Islet of Langerhans (tissue), 1 donor: Measurements from ENCODE around the gene HIP1.
"Not testable (repeated sequence)": the region's sequence is repeated elsewhere in the genome, so short reads cannot be mapped to it uniquely, and the experiment has no call there.

Experiments used
- FAIRE-seq: peaks from one replicate; lab custom pipeline; 2011; peaks lifted over from hg19 to GRCh38; lab: Jason Lieb, UNC

Gene HIP1

DNA sequence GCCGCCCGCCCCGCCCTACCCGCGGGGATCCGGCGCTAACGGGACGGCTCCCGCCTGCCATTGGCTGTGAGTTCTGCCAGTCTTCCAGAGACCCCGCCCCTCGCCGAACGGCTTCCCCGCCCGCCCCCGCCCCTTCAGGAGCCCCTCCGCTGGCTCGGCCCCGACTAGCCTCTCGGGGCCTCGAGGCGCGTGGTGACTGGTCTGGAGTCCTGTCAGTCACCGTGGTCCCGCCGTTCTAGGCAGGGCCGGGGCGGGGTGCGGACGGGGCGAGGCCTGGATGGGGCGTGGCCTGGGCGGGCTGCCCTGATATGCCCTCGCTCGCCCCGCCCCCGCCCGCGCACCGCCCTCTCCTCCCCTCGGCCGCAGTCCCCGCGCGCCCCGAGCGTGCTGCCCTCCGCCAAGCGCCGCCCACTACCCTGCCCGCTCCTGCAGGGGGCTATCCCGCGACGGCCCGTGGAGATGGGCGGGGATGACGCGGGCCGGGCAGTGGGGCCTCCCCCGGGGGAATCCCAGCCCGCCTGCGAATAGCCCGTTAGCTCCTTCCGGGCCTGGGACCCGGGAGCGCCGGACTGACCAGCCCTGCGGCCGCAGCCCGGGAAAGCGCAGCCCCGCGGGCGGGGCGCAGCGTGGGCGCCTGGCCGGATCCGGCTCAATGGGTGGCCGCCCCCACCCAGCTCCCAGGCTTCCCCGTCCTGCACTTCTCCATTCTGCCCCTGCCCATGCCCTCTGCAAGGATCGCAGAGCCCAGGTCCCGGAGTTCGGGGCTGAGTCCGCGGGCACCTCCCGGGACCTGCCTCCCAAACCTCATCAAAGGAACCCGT is 444 bp upstream of the HIP1 start:
- FAIRE-seq, result no peak

DNA sequence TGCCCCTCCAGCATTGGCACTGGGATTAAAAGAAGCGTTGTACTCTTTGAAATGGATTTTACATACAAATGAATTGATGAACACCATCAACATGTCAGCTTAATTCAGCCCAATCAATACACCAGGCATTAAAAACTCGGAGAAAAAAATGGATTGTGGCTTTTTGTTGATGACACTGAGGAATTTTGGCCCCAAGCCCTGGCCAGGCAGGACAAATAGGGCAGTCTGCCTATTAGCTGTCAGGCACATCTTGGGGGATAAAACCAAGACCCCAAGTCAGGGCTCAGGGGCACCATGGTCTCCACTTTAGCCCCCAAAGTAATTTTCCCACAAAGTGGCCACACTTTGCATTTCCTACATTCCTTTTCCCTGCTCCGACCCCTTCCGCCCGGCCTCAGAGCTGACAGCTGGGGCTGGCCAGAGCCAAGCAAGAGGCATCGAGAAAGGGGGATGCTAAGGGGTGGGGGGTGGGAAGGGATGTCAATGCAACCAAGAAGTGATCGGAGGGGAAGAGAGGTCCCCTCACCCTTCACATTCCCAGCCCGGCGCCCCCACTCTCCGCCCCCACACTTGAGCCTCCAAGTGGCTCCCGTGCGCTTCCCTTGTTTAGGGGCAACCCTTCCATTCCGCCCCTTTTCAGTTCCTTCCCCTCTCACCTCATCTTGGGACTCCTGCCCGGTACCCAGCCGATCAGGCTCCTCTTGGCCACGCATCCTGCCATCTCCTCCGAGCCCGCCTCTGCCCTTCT is 711 bp downstream of the HIP1 start:
- FAIRE-seq, result no peak

DNA sequence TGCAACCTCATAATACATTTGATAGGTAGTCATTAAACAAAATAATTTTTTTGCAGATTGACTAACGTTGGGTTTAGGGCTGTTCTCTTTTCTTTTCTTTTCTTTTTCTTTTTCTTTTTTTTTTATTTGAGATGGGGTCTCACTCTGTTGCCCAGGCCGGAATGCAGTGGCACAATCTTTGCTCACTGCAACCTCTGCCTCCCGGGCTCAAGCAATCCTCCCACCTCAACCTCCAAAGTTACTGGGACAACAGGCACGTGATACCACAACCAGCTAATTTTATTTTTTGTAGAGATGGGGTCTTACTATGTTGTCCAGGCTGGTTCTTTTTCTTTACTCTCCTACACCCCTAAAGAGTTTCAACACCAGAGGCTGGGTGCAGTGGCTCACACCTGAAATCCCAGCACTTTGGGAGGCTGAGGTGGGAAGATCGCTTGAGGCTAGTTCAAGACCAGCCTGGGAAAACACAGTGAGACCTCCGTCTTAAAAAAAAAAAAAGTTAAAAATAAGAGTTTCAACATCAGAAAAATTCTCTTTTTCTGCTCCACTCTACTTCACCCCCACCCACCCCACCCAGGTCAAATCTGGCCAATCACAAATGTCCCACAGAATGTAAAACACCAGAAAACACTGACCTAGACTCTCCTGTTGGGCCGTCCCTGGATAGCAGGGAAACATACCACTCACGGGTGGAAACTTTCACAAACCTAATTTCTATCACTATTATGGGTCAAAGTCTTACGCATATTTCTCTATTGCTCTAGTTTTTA is 3.0 kb downstream of the HIP1 start:
- FAIRE-seq, result no peak

DNA sequence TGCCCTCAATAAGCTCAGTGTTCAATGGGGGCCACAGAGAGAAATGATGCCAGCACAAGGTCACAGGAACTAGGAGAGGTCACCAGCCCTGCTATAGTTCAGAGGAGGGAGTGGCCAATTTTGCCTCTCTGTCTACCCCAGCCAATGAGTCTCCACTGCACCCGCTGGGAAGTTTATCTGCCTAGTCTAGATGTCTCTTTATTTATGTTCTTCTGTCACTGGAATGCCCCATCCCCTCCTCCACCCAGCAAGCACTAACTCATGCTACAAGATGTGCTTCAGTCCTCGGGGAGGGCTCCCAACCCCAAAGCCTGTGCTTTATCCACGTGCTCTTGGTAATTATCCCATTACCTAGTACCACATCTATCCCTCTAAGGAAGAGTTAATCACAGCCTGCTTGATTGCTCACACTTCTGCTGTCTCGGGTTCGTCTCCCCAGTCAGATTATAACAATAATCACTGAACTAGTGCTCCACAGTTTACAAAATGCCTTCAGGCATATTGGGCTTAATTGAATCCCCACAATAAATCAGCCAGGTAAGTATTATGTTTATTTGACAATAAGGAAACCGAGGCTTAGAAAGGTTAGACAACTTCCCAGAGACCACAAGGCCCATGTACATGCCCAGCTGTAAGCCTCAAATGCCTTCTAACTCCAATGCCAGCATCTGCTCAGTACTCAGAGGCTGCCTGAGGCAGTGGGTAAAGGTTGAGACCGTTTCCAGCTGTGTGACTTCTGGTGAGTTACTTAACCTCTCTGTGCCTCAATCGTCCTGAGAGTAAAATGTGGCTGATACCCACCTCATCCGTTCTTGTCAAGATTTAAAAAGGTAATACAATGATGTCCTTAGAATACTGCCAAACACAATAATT is 3.9 kb downstream of the HIP1 start:
- no peak for FAIRE-seq

DNA sequence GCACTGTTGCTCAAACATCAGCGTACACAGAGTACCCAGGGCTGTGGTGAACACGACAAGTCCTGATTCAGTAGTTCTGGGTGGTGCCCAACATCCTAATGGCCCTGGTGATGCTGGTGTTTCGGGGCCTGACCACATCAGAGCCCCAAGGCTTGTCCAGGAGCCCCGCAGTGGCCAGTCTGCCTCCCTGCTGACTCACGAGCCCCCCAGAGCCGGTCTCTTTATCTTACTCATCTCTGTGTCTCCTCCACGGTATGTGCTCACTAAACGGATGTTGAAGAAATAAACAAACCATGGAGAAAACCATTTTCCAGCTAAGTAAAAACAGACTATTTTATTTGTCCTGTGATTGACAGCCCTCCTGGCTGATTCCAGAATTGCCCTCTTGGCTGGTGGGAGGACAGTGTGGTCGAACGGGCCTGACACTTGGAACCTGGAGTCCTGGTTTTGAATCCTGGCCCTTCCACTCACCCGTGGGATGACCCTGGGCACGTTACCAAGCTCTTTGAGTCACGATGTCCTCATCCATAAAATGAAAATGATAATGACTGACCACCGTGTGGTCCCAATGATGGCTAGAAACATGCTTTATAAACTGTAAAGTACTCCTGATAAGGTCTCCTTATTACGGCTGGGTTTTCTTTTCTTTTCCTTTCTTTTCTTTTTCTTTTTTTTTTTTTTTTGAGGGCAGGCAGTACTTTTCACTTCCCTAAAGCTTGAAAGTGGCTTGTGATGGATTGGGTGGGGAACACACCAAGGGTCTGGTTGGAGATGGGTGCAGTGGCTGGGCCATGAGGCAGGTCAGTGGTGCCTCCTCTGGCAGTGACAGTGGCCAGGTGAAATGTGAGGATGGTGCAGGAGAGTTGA is 5.7 kb downstream of the HIP1 start:
- no peak for FAIRE-seq

DNA sequence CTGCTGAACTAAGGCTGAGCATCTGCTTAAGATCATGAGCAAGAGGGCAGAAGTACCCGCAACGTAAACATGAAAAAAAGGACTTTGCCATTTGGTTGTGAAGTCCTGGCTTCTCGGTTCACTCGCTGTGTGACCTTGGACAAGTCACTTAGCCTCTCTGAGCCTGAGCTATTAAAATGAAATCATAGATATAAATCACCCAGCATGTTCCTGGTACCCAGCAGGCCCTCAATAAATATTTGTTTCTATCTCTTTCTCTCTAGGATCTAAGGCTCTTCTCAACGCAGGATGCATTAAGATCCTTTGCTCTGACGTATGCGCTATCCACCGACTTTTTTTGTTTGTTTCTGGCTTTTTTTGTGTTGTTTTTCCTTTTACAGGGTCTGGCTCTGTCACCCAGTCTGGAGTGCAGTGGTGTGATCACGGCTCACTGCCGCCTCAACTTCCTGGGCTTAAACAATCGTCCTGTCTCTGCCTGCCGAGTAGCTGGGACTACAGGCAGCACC is 6.7 kb downstream of the HIP1 start:
- no peak for FAIRE-seq

DNA sequence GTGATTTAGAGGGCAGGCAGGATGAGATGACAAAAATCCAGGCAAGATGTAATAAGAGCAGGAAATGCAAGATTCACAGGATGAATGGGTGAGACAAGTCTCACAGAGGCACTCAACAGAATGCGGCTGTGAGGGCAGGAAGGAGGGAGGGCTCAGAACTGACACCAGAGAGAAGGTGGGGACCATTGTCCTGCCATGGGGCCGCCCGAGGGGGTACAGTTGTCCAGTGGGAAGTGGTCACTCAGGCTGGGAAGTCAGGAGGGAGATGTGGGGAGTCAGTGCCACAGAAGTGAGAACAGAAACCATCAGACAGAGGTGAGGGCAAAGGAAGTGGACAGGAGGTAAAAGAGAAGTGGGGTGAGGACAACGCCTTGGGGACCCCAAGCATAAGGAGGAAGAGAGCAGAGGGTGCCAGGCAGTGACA is 8.9 kb downstream of the HIP1 start:
- FAIRE-seq, result no peak

DNA sequence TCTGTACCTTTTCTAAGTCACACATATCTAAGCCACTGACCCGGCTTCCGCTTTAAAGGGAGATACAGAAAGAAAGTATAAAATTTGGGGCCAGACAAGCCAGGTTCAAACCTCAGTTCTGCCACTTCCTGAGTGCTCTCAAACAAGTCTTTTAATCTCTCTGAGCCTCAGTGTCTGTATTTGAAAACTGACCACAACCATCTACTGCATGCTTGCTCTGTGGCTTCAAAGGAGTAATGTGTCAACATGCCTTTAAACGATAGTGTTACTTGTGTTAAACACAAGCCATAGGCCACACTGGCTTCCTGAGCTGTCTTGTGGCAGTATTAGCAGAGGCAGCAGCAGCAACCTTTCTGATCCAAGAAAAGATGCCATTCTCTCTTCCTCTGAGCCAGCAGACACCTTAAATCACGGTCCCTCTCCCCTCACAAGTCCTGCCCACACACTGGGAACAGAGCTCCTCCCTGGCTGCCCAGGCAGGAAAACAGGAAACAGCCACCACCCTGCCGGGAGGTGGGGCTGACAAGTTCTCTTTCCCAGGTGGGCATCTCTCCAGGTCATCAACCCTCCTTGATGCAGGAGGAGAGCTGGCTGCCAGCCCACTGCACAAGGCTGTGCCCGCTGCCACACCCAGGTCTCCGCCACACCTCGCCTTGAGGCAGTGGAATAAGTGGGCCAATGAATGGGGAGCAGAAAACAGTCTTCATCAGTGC is 10.7 kb downstream of the HIP1 start:
- no peak for FAIRE-seq

DNA sequence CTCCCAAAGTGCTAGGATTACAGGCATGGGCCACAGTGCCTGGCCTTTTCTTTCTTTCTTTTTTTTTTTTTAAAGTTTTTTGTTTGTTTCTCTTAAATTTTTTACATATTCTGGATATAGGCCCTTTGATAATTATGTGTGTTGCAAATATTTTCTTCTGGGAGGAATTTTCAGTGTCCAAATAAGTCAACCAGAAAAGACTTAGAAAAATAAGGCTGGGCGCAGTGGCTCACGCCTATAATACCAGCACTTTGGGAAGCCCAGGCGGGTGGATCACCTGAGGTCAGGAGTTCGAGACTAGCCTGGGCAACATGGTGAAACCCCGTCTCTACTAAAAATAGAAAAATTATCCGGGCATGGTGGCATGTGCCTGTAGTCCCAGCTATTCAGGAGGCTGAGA is 11.4 kb downstream of the HIP1 start:
- not testable (repeated sequence) for FAIRE-seq

DNA sequence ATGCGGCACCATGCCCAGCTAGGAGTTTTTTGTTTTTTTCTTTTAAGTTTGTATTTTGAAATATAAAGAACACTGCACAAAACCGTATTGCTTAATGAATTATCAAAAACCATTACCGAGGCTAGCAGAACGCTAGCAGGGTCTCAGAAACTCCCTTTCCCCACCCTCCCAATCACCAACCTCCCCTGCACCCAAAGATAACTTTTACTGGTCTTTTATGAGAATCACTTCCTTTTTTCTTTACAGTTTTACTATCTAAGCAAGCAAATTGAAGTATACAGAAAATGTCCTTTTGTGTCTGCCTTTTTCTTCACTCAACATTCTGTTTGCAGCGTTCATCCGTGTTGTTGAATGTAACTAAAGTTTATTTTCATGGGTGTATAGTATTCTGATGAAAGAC is 13.4 kb downstream of the HIP1 start:
- FAIRE-seq, result no peak

DNA sequence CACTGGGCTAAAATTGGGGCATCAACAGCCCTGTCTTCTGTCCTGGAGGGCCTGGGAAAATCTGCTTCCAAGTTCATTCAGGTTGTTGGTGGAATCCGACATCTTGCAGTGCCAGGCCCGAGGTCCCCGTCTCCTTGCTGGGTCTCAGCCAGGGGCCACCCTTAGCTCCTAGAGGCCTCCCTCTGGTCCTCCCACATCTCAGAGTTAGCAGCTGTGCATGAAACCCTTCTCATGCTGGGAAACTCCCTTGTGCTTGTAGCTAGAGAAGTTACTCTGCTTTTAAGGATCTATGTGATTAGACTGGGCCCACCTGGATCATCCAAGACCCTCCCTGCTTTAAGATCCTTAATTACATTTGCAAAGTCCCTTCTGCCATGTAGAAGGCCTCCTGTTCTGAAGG is 15.3 kb downstream of the HIP1 start:
- FAIRE-seq, result no peak

DNA sequence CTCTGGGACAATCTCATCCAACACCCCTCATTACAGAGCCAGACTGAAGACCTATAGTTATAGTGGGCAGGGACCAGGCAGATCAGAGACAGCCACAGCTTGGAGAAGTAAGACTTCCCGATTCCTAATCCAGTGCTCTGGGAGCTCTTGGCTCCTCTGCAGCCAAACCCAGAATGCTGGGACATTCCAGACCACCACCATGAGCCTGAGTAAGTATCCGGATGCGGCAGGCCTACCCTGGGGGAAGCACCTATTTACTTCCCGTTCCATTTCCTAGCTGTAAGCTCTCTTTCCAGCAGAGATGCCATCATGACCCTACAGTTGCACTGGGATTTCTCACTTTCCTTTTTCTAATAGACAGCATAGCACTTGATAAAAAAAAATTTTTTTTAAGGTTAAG is 16.4 kb downstream of the HIP1 start:
- FAIRE-seq, result no peak

DNA sequence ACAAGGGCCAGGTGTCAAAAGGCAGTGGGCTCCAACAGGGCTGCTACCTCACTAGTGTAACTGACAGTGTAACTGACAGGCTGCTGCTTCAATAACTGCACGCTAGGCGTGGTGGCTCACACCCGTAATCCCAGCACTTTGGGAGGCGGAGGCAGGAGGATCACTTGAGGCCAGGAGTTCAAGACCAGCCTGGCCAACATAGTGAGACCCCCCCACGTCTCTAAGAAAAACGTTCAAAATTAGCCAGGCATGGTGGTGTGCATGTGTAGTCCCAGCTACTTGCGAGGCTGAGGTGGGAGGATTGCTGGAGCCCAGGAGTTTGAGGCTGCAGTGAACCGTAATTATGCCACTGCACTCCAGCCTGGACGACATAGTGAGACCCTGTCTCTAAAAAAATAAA is 16.8 kb downstream of the HIP1 start:
- not testable (repeated sequence) for FAIRE-seq

DNA sequence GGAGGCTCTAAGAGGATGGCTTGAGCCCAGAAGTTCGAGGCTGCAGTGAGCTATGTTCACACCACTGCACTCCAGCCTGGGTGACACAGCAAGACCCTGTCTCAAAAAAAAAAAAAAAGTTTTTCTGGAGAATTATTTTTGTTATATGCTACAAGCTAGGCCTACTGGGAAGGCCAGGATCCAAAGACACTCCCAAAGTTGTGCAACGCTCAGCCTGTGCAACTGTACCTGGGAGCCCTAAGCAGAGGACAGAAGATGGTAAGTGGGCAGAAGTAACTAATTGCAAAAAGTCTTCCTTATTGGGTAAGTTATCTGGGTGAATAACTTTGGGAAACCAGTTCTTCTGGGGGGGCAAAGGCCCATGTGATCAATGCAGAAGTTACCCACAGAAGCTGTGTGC is 17.3 kb downstream of the HIP1 start:
- no peak for FAIRE-seq

DNA sequence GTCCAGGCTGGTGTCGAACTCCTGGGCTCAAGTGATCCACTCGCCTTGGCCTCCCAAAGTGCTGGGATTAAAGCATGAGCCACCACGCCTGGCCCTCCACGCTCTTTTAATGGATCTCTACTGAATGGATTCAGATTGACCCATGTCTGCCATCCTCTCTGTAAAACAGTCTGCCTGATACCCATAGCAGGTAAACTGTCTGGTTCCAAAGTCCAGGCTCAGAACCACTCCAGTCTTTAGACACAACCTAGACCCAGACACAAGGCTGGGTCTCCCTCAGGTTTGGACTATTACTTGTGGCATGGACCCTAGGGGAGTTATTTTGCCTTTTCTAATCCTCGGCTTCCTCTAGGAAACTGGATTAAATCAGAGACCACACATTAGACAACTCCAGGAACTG is 19.1 kb downstream of the HIP1 start:
- no peak for FAIRE-seq

DNA sequence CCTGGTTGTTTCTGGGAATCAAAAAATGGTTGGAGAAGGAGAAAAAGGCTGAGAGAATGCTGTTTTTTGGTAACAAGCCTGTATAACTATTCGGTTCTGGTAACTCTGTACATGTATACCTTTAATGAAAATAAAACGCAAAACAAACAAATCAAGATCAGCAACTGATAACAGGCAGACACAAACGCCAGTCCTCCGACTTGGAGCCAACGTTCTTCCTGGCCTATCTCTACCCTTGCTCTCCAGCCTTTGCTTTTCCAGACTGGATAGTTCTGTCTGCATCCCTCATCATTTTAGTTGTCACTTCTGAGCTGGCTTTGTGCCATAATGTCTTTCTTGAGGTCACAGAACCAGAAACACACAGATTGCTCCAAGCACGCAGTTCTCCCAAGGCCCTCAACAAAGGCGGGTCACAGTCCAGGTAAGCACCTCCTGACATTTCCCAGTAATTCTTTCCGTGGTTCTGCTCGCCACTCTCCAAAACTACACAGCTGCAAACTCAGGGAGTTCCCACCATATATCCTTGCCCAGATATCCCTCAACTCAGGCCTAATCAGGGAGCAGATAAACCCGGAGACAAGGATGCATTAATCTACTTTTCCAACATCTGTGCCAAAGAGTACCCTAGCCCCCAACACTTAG is 20.2 kb downstream of the HIP1 start:
- no peak for FAIRE-seq

DNA sequence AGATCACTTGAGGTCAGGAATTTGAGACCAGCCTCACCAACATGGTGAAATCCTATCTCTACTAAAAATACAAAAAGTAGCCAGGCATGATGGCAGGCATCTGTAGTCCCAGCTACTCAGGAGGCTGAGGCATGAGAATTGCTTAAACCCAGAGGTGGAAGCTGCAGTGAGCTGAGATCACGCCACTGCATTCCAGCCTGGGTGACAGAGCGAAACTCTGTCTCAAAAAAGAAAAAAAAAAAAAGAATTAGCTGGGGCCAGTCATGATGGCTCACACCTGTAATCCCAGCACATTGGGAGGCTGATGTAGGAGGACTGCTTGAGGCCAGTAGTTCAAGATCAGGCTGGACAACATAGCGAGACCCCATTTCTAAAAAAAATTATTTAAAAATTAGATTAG is 21.0 kb downstream of the HIP1 start:
- not testable (repeated sequence) for FAIRE-seq

DNA sequence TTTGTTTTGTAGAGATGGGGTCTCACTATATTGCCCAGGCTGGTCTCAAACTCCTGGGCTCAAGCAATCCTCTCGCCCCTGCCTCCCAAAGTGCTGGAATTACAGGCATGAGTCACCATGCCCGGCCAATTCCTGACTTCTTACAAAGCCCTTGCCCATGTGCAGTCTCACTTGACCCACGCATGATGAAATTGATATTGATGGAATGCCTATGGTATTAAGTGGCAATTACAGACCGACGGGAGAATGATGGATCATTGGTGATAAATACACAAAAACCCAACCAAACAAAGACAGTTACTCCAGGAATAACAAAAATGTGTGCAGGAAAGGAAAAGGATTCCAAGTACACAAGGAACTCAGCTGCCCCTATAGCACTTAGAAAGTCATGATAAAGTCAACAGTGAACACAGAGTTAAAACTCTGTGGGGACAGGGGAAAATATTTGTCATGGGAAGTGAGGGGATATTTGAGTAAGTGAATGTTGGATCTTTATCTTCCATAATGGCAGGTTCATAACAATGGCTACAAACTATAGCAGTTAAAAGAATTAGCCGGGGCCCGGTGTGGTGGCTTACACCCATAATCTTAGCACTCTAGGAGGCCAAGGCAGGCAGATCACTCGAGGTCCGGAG is 21.6 kb downstream of the HIP1 start:
- no peak for FAIRE-seq

DNA sequence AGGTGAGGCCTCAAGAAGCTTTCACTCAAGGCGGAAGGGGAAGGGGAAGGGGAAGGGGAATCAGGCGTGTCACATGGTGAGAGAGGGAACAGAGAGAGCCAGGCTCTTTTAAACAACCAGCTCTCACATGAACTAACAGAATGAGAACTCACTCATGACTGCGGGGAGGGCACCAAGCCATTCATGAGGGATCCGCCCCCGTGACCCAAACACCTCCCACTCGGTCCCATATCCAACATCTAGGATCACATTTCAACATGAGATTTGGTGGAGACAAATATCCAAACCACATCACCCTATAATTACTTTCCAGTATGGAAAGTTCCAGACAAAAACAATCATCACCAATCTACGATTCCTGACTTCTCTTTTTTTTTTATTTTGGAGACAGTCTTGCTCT is 22.9 kb downstream of the HIP1 start:
- FAIRE-seq, result no peak
